Measurements from ENCODE around the gene NTM. TPM values are rescaled to one million over a fixed set of nuclear protein-coding genes. Genes with fewer than 3 reads are reported as not detected.

Gene NTM
- polyA plus RNA-seq, 1 donor (not counting 4 experiments of a cell fraction or from before 2014, with no cell fraction given), result 47.9 TPM

- Histone ChIP-seq H3K4me1 (ENCODE audit: control insufficient read depth, extremely low read depth, insufficient read depth, low read length) (no peaks in the 10 kb centered on the region), H3K27ac (ENCODE audit: control insufficient read depth, insufficient read depth, low read length) (no peak overlapping the region), H3K9me3 (ENCODE audit: control insufficient read depth, low read depth, low read length) (no peaks in the 10 kb centered on the region), H3K4me2 (ENCODE audit: control insufficient read depth, extremely low read depth, insufficient read depth, low read depth, low read length) (no peak overlapping the region), H3K9me1 (ENCODE audit: control insufficient read depth, extremely low read depth, insufficient read depth, low read length) (no peaks in the 10 kb centered on the region), H2AFZ (ENCODE audit: control insufficient read depth, low read length) (no peak overlapping the region), H3K36me3 (ENCODE audit: control insufficient read depth in 2 of 2, extremely low read depth in 1 of 2, insufficient read depth in 2 of 2, low read length in 2 of 2) (no peaks in the 10 kb centered on the region), H3K9ac (ENCODE audit: control insufficient read depth, extremely low read depth, insufficient read depth, low read length) (no peak overlapping the region), H4K20me1 (ENCODE audit: control insufficient read depth, extremely low read depth, insufficient read depth, low read length) (no peaks in the 10 kb centered on the region), H3K79me2 (ENCODE audit: control insufficient read depth, insufficient read depth, low read length) (no peaks in the 10 kb centered on the region), H3K4me3 (ENCODE audit: control insufficient read depth in 2 of 3, extremely low read depth in 1 of 3, insufficient read depth in 2 of 3, low read depth in 1 of 3, low read length in 3 of 3) (no peak overlapping the region), H3K27me3 (ENCODE audit: control insufficient read depth, extremely low read depth, insufficient read depth, low read length) (no peaks in the 10 kb centered on the region)
- dilution Hi-C loops (cut with MboI; ENCODE audit: extremely low pct_ligation_motif_present, low sequenced_read_pairs), result no loop called here
- FAIRE-seq (no peak), DNase-seq (ENCODE audit: low read depth, low spot score) (no peak)
- TF ChIP-seq CTCF (optimal IDR thresholded peaks at IDR 0.05 in 1 of 3, IDR thresholded peaks at IDR 0.05 in 1 of 3, conservative IDR thresholded peaks at IDR 0.05 in 1 of 3; ENCODE audit: extremely low read depth in 1 of 3, insufficient read depth in 2 of 3, low read length in 3 of 3) (no peak), EZH2 (IDR thresholded peaks at IDR 0.05; ENCODE audit: low read length) (no peak)
Measured at GRCh38 chr11:131514062-131514461, 143.6 kb downstream of the NTM start.

- DNase-seq (ENCODE audit: low read depth, low spot score), result no peak
- H3K79me2 ChIP-seq (ENCODE audit: control insufficient read depth, insufficient read depth, low read length), result no peaks in the 10 kb centered on the region
- no peak overlapping the region for H3K4me2 ChIP-seq (ENCODE audit: control insufficient read depth, extremely low read depth, insufficient read depth, low read depth, low read length)
- no peak overlapping the region for H3K9ac ChIP-seq (ENCODE audit: control insufficient read depth, extremely low read depth, insufficient read depth, low read length)
- dilution Hi-C loops (cut with MboI; ENCODE audit: extremely low pct_ligation_motif_present, low sequenced_read_pairs), result no loop called here
- no peaks in the 10 kb centered on the region for H4K20me1 ChIP-seq (ENCODE audit: control insufficient read depth, extremely low read depth, insufficient read depth, low read length)
- no peaks in the 10 kb centered on the region for H3K36me3 ChIP-seq (ENCODE audit: control insufficient read depth in 2 of 2, extremely low read depth in 1 of 2, insufficient read depth in 2 of 2, low read length in 2 of 2)
- H3K27ac ChIP-seq (ENCODE audit: control insufficient read depth, insufficient read depth, low read length), result no peak overlapping the region
- TF ChIP-seq CTCF (optimal IDR thresholded peaks at IDR 0.05 in 1 of 3, IDR thresholded peaks at IDR 0.05 in 1 of 3, conservative IDR thresholded peaks at IDR 0.05 in 1 of 3; ENCODE audit: extremely low read depth in 1 of 3, insufficient read depth in 2 of 3, low read length in 3 of 3) (no peak), EZH2 (IDR thresholded peaks at IDR 0.05; ENCODE audit: low read length) (no peak)
- H2AFZ ChIP-seq (ENCODE audit: control insufficient read depth, low read length), result no peak overlapping the region
- FAIRE-seq, result no peak
- no peaks in the 10 kb centered on the region for H3K4me1 ChIP-seq (ENCODE audit: control insufficient read depth, extremely low read depth, insufficient read depth, low read length)
- no peaks in the 10 kb centered on the region for H3K9me1 ChIP-seq (ENCODE audit: control insufficient read depth, extremely low read depth, insufficient read depth, low read length)
- no peaks in the 10 kb centered on the region for H3K9me3 ChIP-seq (ENCODE audit: control insufficient read depth, low read depth, low read length)
- no peaks in the 10 kb centered on the region for H3K27me3 ChIP-seq (ENCODE audit: control insufficient read depth, extremely low read depth, insufficient read depth, low read length)
- H3K4me3 ChIP-seq (ENCODE audit: control insufficient read depth in 2 of 3, extremely low read depth in 1 of 3, insufficient read depth in 2 of 3, low read depth in 1 of 3, low read length in 3 of 3), result no peak overlapping the region
Measured at GRCh38 chr11:131518305-131518838, 148.0 kb downstream of the NTM start.
